Measurements from ENCODE around the gene TBRG1. TPM values are rescaled to one million over a fixed set of nuclear protein-coding genes. Genes with fewer than 3 reads are reported as not detected.

Gene TBRG1
- total RNA-seq, 1 donor from 2014 or later: 54.6 TPM

DNA sequence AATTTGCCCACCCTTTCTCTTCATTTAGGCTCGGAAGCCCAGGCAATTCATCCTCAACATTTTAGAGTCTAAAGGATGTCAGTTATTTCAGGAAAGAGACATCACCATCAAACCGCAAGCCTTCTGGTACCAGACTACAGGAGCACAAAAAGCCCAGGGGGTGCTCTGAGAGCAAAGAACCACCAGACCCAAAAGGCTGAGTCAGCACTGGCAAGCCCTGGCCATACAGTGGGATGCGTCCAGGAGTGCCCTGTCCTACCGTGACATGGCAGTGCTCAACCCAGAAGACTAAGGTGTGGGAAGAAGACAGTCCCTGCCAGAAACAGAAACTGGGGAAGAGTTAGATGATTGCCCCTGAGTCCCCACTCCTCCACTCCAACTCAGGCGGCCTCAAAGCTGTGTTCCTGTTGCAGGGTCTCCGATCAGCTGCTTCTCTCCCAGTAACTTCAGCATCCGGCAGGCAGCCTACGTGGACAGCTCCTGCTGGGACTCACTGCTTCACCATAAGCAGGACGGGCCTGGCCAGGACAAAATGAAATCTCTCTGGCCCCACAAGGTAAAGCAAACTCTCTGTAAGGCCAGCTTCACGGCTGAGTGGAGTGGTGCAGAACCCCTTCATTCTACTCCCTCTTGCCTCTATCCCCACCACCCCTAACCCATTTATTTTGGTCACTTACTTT, 10.0 kb upstream of the TBRG1 start:
- Mint-ChIP-seq H3K4me1 (no peaks in the 10 kb centered on the region), H3K9me3 (no peaks in the 10 kb centered on the region), H3K4me3 (no peak overlapping the region), H3K36me3 (ENCODE audit: low read depth) (no peaks in the 10 kb centered on the region), H3K27ac (no peak overlapping the region), H3K27me3 (peaks cover 24% of the 10 kb centered on the region)
- DNase-seq (no peak), ATAC-seq (ENCODE audit: low read depth) (no peak)
- ChIA-PET POLR2A (no interaction called here), CTCF (no interaction called here)
- TF ChIP-seq, protein P1, sequence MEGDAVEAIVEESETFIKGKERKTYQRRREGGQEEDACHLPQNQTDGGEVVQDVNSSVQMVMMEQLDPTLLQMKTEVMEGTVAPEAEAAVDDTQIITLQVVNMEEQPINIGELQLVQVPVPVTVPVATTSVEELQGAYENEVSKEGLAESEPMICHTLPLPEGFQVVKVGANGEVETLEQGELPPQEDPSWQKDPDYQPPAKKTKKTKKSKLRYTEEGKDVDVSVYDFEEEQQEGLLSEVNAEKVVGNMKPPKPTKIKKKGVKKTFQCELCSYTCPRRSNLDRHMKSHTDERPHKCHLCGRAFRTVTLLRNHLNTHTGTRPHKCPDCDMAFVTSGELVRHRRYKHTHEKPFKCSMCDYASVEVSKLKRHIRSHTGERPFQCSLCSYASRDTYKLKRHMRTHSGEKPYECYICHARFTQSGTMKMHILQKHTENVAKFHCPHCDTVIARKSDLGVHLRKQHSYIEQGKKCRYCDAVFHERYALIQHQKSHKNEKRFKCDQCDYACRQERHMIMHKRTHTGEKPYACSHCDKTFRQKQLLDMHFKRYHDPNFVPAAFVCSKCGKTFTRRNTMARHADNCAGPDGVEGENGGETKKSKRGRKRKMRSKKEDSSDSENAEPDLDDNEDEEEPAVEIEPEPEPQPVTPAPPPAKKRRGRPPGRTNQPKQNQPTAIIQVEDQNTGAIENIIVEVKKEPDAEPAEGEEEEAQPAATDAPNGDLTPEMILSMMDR (IDR thresholded peaks at IDR 0.05): no peak
- intact Hi-C loops (cut with micrococcal nuclease): no loop called here

DNA sequence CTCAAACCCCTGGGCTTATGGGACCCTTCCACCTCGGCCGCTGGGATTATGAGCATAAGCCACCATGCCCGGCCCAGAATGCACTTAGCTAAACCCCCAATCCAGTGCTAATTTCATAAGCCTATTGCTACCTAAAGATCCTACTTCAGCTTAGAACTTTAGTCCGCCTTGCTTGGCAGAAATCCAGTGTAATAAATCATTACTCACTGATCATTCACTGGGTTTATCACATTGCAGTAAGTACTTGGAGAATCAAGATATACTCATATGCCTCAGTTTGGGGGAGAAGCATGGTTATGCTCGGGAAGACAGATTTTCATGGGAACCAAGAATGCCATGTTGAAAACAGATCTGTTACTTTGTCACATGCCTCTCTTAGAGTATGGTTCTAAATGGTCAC, 3.8 kb upstream of the TBRG1 start:
- Mint-ChIP-seq H3K9me3 (no peaks in the 10 kb centered on the region), H3K4me1 (peaks cover 16% of the 10 kb centered on the region), H3K4me3 (no peak overlapping the region), H3K27me3 (peaks cover 43% of the 10 kb centered on the region), H3K27ac (no peak overlapping the region), H3K36me3 (ENCODE audit: low read depth) (peaks cover 10% of the 10 kb centered on the region)
- ATAC-seq (ENCODE audit: low read depth) (no peak), DNase-seq (no peak)
- ChIA-PET CTCF (interaction anchor here (0.7 kb wide), 1 partner anchor 833 kb away, joined by 3 read pairs; no protein-coding TSS in a partner anchor), POLR2A (no interaction called here)
- intact Hi-C loops (cut with micrococcal nuclease): no loop called here
- TF ChIP-seq, protein P1 (IDR thresholded peaks at IDR 0.05): no peak

DNA sequence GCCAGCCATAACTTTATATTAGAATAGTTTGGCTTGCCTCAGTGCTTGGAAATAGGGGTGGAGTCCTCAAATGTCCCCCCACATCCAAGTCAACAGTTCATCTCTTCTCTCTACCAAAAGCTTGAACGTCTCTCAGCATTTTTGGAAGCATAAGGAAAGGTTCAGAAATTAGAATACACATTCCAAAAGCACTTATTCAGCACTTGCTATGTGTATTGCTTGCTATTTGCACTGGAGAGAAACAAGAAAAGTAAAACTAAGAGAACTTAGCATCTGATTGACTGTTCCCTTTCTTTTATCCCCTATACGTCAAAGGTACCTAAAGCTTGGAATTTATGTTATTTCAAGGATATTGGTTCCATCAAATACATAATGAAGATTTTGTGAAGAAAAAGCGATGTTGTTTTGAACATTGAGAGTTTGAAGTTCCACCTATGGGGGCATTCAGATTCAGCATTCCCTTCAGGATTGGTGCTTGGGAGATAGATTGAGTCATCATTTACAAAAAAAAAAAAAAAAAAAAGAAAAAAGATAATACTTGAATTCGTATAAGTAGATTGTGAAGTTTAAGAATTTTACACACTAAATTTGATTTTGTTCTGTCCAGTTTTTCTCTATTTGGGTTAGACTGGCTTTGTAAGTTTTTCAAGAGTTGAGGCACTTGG, 1.3 kb downstream of the TBRG1 start:
- Mint-ChIP-seq H3K27ac (peak overlapping the region; percentile 91), H3K36me3 (ENCODE audit: low read depth) (peaks cover 49% of the 10 kb centered on the region), H3K27me3 (peaks cover 12% of the 10 kb centered on the region), H3K4me1 (peaks cover 27% of the 10 kb centered on the region), H3K4me3 (peak overlapping the region; percentile 94), H3K9me3 (no peaks in the 10 kb centered on the region)
- TF ChIP-seq, protein P1 (IDR thresholded peaks at IDR 0.05): no peak
- DNase-seq: no peak
- ATAC-seq (ENCODE audit: low read depth): no peak
- POLR2A ChIA-PET: interaction anchor here (0.9 to 2.2 kb wide), 3 partner anchors 13 to 177 kb away, joined by 3 to 15 read pairs (median 13); partner anchors contain the start of genes MSANTD2, PANX3, SIAE and SPA17
- CTCF ChIA-PET: interaction anchor here (1.0 to 1.3 kb wide), 3 partner anchors 16 to 130 kb away, joined by 3 to 5 read pairs (median 3); no protein-coding TSS in a partner anchor
- intact Hi-C loops (cut with micrococcal nuclease): loop anchor here (2.0 to 10.0 kb wide), 4 partner anchors 329 to 1263 kb away; partner anchors contain the start of gene HYLS1

DNA sequence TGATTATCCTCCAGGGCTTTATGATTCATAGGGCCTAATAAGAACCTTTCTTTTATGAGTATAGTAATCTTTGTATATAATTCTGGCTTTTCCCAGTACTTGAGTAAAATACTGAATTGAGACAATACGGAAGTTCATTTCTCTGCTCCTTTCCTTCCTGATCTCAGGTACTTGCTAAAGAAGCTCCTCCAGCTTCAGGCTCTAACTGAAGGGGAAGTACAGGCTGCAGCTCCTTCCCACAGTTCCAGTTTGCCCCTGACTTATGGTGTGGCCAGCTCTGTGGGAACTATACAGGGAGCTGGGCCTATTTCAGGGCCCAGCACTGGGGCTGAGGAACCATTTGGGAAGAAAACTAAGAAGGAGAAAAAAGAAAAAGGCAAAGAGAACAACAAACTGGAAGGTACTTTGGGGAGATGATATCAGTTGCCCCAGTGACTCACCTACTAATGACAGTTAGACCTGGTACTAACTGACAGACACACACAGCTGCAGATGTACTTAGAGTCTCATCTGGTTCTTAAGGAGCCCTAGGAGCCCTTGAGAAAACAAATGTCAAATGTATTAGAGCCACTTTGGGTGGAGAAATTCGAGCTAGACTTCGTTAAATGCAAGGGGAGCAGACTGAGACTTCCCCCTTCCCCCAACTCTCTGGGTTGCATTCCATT, 3.0 kb downstream of the TBRG1 start:
- ChIA-PET POLR2A (no interaction called here), CTCF (no interaction called here)
- TF ChIP-seq, protein P1 (IDR thresholded peaks at IDR 0.05): no peak
- no peak overlapping the region for H3K4me3 Mint-ChIP-seq
- no peaks in the 10 kb centered on the region for H3K9me3 Mint-ChIP-seq
- ATAC-seq (ENCODE audit: low read depth): no peak
- no peak overlapping the region for H3K27ac Mint-ChIP-seq
- intact Hi-C loops (cut with micrococcal nuclease): loop anchor here (10.0 kb wide), 2 partner anchors 449 to 891 kb away; no protein-coding TSS in a partner anchor
- H3K36me3 Mint-ChIP-seq (ENCODE audit: low read depth): peaks cover 59% of the 10 kb centered on the region
- DNase-seq: no peak
- H3K27me3 Mint-ChIP-seq: peaks cover under 1% of the 10 kb centered on the region
- peaks cover 27% of the 10 kb centered on the region for H3K4me1 Mint-ChIP-seq

DNA sequence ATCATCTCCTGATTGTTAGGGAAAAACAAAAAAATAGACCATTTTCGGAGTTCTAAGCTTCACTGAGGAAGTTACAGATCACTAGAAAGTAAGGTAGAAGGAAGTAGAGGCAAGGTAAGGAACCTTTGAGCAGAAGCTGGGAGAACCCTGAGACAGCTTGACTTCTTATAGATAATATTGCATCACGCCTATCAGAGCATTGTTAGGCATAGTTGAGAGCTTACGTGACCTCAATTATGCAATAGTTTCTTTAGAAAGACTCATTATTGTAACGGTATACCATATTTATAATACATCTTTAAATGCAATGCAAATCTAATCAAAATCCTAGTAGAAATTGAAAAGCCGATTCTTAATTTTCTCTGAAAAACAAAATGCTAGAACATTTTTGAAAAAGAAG, 4.9 kb downstream of the TBRG1 start:
- peaks cover 76% of the 10 kb centered on the region for H3K36me3 Mint-ChIP-seq (ENCODE audit: low read depth)
- TF ChIP-seq, protein P1 (IDR thresholded peaks at IDR 0.05): no peak
- ChIA-PET CTCF (no interaction called here), POLR2A (no interaction called here)
- ATAC-seq (ENCODE audit: low read depth) (no peak), DNase-seq (no peak)
- no peaks in the 10 kb centered on the region for H3K27me3 Mint-ChIP-seq
- intact Hi-C loops (cut with micrococcal nuclease): loop anchor here (10.0 kb wide), 2 partner anchors 447 to 893 kb away; no protein-coding TSS in a partner anchor
- peaks cover 21% of the 10 kb centered on the region for H3K4me1 Mint-ChIP-seq
- no peak overlapping the region for H3K27ac Mint-ChIP-seq
- H3K4me3 Mint-ChIP-seq: no peak overlapping the region
- no peaks in the 10 kb centered on the region for H3K9me3 Mint-ChIP-seq
